HEK293 (cell line): Measurements from ENCODE around the gene IL2RG.
A peak's percentile ranks its signal among the peaks of the same experiment; 100 is the strongest.

Experiments
- CTCF ChIA-PET: fragments of 350-600 bp; formaldehyde crosslinking; extraction: SDS; loops from one replicate; lab custom pipeline; 2021; ENCODE audit warnings: antibody characterized with exemption; lab: Yijun Ruan, JAX
- POLR2A ChIA-PET: fragments of 300-600 bp; formaldehyde crosslinking; extraction: SDS; loops from one replicate; lab custom pipeline; 2020; ENCODE audit warnings: antibody characterized with exemption, inconsistent platforms; lab: Yijun Ruan, JAX
- H3K27ac ChIP-seq: fragments of 200-500 bp; sonication (Bioruptor generic); 2 replicates; pipeline ENCODE4 v1.5.1; 2014; ENCODE audit warnings: low read depth, low read length, control low read depth, inconsistent platforms; ENCODE audit errors: extremely low read depth
- H3K36me3 ChIP-seq, 2 experiments: fragments of 200-500 bp in 1 of 2; sonication (Bioruptor generic) in 1 of 2; 1 replicate in 1 of 2; 2 replicates in 1 of 2; pipeline ENCODE4 v1.5.1; 2014 to 2017; ENCODE audit warnings: inconsistent platforms in 2 of 2, low read length in 2 of 2; ENCODE audit not compliant: control insufficient read depth in 2 of 2, insufficient read depth in 1 of 2
- H3K4me1 ChIP-seq: fragments of 200-500 bp; sonication (Bioruptor generic); 2 replicates; pipeline ENCODE4 v1.5.1; 2014; ENCODE audit warnings: mild to moderate bottlenecking, low read length, inconsistent platforms; ENCODE audit not compliant: control insufficient read depth, insufficient read depth
- H3K4me3 ChIP-seq: 2 replicates; pipeline ENCODE4 v1.5.1; 2011; ENCODE audit warnings: low read depth, mild to moderate bottlenecking, control low read depth, low read length, moderate library complexity
- H3K9me3 ChIP-seq: fragments of 200-500 bp; sonication (Bioruptor generic); 2 replicates; pipeline ENCODE4 v1.5.1; 2014; ENCODE audit warnings: low read depth, low read length, inconsistent platforms; ENCODE audit not compliant: control insufficient read depth, insufficient read depth
- ATF2 ChIP-seq: fragments of 450-650 bp; formaldehyde crosslinking; IDR thresholded peaks from 2 replicates; pipeline ENCODE4 v1.5.1; 2016; ENCODE audit warnings: missing biosample characterization, missing genetic modification characterization, low read depth
- BCL11A ChIP-seq: fragments of 450-650 bp; formaldehyde crosslinking; IDR thresholded peaks from 2 replicates; pipeline ENCODE4 v1.5.1; 2016; ENCODE audit warnings: low read depth, missing biosample characterization, missing genetic modification characterization
- BCL11B ChIP-seq: fragments of 450-650 bp; formaldehyde crosslinking; IDR thresholded peaks from 2 replicates; pipeline ENCODE4 v1.5.1; 2016; ENCODE audit warnings: low read depth, missing biosample characterization, missing genetic modification characterization
- EGR2 ChIP-seq: fragments of 450-650 bp; formaldehyde crosslinking; IDR thresholded peaks from 2 replicates; pipeline ENCODE4 v1.5.1; 2016; ENCODE audit warnings: low read depth, missing biosample characterization, missing genetic modification characterization
- RBAK ChIP-seq: fragments of 450-650 bp; formaldehyde crosslinking; IDR thresholded peaks from 2 replicates; pipeline ENCODE4 v1.5.1; 2016; ENCODE audit warnings: missing biosample characterization, missing genetic modification characterization
- SP7 ChIP-seq: fragments of 450-650 bp; formaldehyde crosslinking; IDR thresholded peaks from 2 replicates; pipeline ENCODE4 v1.5.1; 2016; ENCODE audit warnings: missing biosample characterization, missing genetic modification characterization
- WT1 ChIP-seq: fragments of 450-650 bp; formaldehyde crosslinking; IDR thresholded peaks from 2 replicates; pipeline ENCODE4 v1.5.1; 2016; ENCODE audit warnings: missing biosample characterization, missing genetic modification characterization
- YY1 ChIP-seq: fragments of 450-650 bp; formaldehyde crosslinking; IDR thresholded peaks from 2 replicates; pipeline ENCODE4 v1.5.1; 2018; ENCODE audit warnings: missing biosample characterization, missing genetic modification characterization
- ZBTB10 ChIP-seq: fragments of 450-650 bp; formaldehyde crosslinking; IDR thresholded peaks from 2 replicates; pipeline ENCODE4 v1.5.1; 2016; ENCODE audit warnings: missing biosample characterization, missing genetic modification characterization
- ZBTB48 ChIP-seq: fragments of 450-650 bp; formaldehyde crosslinking; IDR thresholded peaks from 2 replicates; pipeline ENCODE4 v1.5.1; 2016; ENCODE audit warnings: missing biosample characterization, missing genetic modification characterization
- ZBTB8A ChIP-seq: fragments of 450-650 bp; formaldehyde crosslinking; IDR thresholded peaks from 2 replicates; pipeline ENCODE4 v1.5.1; 2016; ENCODE audit warnings: missing biosample characterization, missing genetic modification characterization
- ZEB2 ChIP-seq: fragments of 450-650 bp; formaldehyde crosslinking; IDR thresholded peaks from 2 replicates; pipeline ENCODE4 v1.5.1; 2016; ENCODE audit warnings: missing biosample characterization, missing genetic modification characterization
- ZIC2 ChIP-seq: fragments of 450-650 bp; formaldehyde crosslinking; IDR thresholded peaks from 2 replicates; pipeline ENCODE4 v1.5.1; 2016; ENCODE audit warnings: missing biosample characterization, missing genetic modification characterization
- ZNF121 ChIP-seq: fragments of 450-650 bp; formaldehyde crosslinking; IDR thresholded peaks from 2 replicates; pipeline ENCODE4 v1.5.1; 2016; ENCODE audit warnings: missing biosample characterization, missing genetic modification characterization
- ZNF174 ChIP-seq: fragments of 450-650 bp; formaldehyde crosslinking; IDR thresholded peaks from 2 replicates; pipeline ENCODE4 v1.5.0; 2017; ENCODE audit warnings: missing biosample characterization, mild to moderate bottlenecking, missing genetic modification characterization
- ZNF175 ChIP-seq: fragments of 450-650 bp; formaldehyde crosslinking; IDR thresholded peaks from 2 replicates; pipeline ENCODE4 v1.5.1; 2016; ENCODE audit warnings: missing biosample characterization, missing genetic modification characterization
- ZNF19 ChIP-seq: fragments of 450-650 bp; formaldehyde crosslinking; IDR thresholded peaks from 2 replicates; pipeline ENCODE4; 2016; ENCODE audit warnings: missing biosample characterization, missing genetic modification characterization, low read depth
- ZNF26 ChIP-seq: fragments of 450-650 bp; formaldehyde crosslinking; IDR thresholded peaks from 2 replicates; pipeline ENCODE4 v1.5.1; 2016; ENCODE audit warnings: missing biosample characterization, missing genetic modification characterization
- ZNF302 ChIP-seq: fragments of 450-650 bp; formaldehyde crosslinking; IDR thresholded peaks from 2 replicates; pipeline ENCODE4 v1.5.1; 2016; ENCODE audit warnings: missing biosample characterization, missing genetic modification characterization, low read depth
- ZNF341 ChIP-seq: fragments of 450-650 bp; formaldehyde crosslinking; IDR thresholded peaks from 2 replicates; pipeline ENCODE4; 2016; ENCODE audit warnings: low read depth, missing biosample characterization, missing genetic modification characterization
- ZNF391 ChIP-seq: fragments of 450-650 bp; formaldehyde crosslinking; IDR thresholded peaks from 2 replicates; pipeline ENCODE4 v1.5.1; 2016; ENCODE audit warnings: low read depth, missing biosample characterization, missing genetic modification characterization, borderline replicate concordance
- ZNF404 ChIP-seq: fragments of 450-650 bp; formaldehyde crosslinking; IDR thresholded peaks from 2 replicates; pipeline ENCODE4 v1.5.1; 2017; ENCODE audit warnings: missing biosample characterization, missing genetic modification characterization
- ZNF473 ChIP-seq: fragments of 450-650 bp; formaldehyde crosslinking; IDR thresholded peaks from 2 replicates; pipeline ENCODE4 v1.5.1; 2017; ENCODE audit warnings: missing biosample characterization, missing genetic modification characterization
- ZNF501 ChIP-seq: fragments of 450-650 bp; formaldehyde crosslinking; IDR thresholded peaks from 2 replicates; pipeline ENCODE4 v1.5.1; 2016; ENCODE audit warnings: missing biosample characterization, missing genetic modification characterization
- ZNF521 ChIP-seq: fragments of 450-650 bp; formaldehyde crosslinking; IDR thresholded peaks from 2 replicates; pipeline ENCODE4 v1.5.1; 2017; ENCODE audit warnings: missing biosample characterization, mild to moderate bottlenecking, missing genetic modification characterization
- ZNF600 ChIP-seq: fragments of 450-650 bp; formaldehyde crosslinking; IDR thresholded peaks from 2 replicates; pipeline ENCODE4 v1.5.1; 2016; ENCODE audit warnings: missing biosample characterization, missing genetic modification characterization
- ZNF658 ChIP-seq: fragments of 450-650 bp; formaldehyde crosslinking; IDR thresholded peaks from 2 replicates; pipeline ENCODE4; 2016; ENCODE audit warnings: missing biosample characterization, missing genetic modification characterization
- ZNF701 ChIP-seq: fragments of 450-650 bp; formaldehyde crosslinking; IDR thresholded peaks from 2 replicates; pipeline ENCODE4 v1.5.1; 2016; ENCODE audit warnings: missing biosample characterization, missing genetic modification characterization
- TF ChIP-seq, protein P1 (sequence below): sonication (generic); formaldehyde crosslinking; IDR thresholded peaks from 2 replicates; pipeline ENCODE4 v1.8.1; 2022; ENCODE audit warnings: mild to moderate bottlenecking, moderate library complexity, missing genetic modification reagents
- TF ChIP-seq, protein P2 (sequence below): fragments of 450-650 bp; formaldehyde crosslinking; IDR thresholded peaks from 2 replicates; pipeline ENCODE4 v1.5.1; 2016; ENCODE audit warnings: missing biosample characterization, missing genetic modification characterization

The IL2RG gene

GRCh38 chrX:71095981-71096759 is 15.2 kb downstream of the IL2RG start:
- H3K4me3 ChIP-seq: peak overlapping the region; percentile 44
- H3K9me3 ChIP-seq: no peaks in the 10 kb centered on the region
- ChIA-PET CTCF (interaction anchor here (0.6 to 0.7 kb wide), 2 partner anchors 22 to 821 kb away, joined by 3 read pairs; partner anchors contain the start of gene MED12), POLR2A (interaction anchor here (0.5 to 1.2 kb wide), 4 partner anchors 11 to 272 kb away, joined by 3 to 9 read pairs (median 3); partner anchors contain the start of gene MED12)
- peaks cover 0 to 7% of the 10 kb centered on the region in 2 experiments; a peak in 1 of 3 replicates for H3K36me3 ChIP-seq
- peaks cover 3% of the 10 kb centered on the region; the same call in 1 of the 2 replicates for H3K4me1 ChIP-seq
- peak overlapping the region; percentile 34; the same call in 1 of the 2 replicates for H3K27ac ChIP-seq
- TF ChIP-seq ZNF341: 0 out of 2 replicates have a peak, but pooled peaks have one; percentile 10
- no peak for TF ChIP-seq RBAK (tag by site-specific recombination)
- 0 out of 2 replicates have a peak, but pooled peaks have one; percentile 11 for TF ChIP-seq WT1
- TF ChIP-seq ZIC2 (tag by site-specific recombination): no peak
- TF ChIP-seq SP7 (tag by site-specific recombination): no peak
- TF ChIP-seq ZNF600: peak; percentile 76
- no peak for TF ChIP-seq ZBTB8A (tag by site-specific recombination)
- no peak for TF ChIP-seq ZNF473 (tag by site-specific recombination)
- TF ChIP-seq ZNF521 (tag by site-specific recombination): no peak
- no peak for TF ChIP-seq ZNF404 (tag by site-specific recombination)
- TF ChIP-seq ZNF26 (tag by site-specific recombination): no peak
- no peak for TF ChIP-seq ATF2 (tag by site-specific recombination)
- no peak for TF ChIP-seq ZNF658 (tag by site-specific recombination)
- no peak for TF ChIP-seq ZNF174 (tag by site-specific recombination)
- no peak for TF ChIP-seq ZEB2 (tag by site-specific recombination)
- no peak for TF ChIP-seq ZNF302
- no peak; the same call in 1 of the 2 replicates for TF ChIP-seq ZBTB10 (tag by site-specific recombination)
- TF ChIP-seq ZBTB48 (tag by site-specific recombination): peak; percentile 99
- no peak for TF ChIP-seq ZNF391 (tag by site-specific recombination)
- TF ChIP-seq YY1 (tag by site-specific recombination): no peak
- TF ChIP-seq EGR2: no peak
- 0 out of 2 replicates have a peak, but pooled peaks have one; percentile 37 for TF ChIP-seq ZNF501
- TF ChIP-seq ZNF701 (tag by site-specific recombination): no peak
- TF ChIP-seq, protein P1, sequence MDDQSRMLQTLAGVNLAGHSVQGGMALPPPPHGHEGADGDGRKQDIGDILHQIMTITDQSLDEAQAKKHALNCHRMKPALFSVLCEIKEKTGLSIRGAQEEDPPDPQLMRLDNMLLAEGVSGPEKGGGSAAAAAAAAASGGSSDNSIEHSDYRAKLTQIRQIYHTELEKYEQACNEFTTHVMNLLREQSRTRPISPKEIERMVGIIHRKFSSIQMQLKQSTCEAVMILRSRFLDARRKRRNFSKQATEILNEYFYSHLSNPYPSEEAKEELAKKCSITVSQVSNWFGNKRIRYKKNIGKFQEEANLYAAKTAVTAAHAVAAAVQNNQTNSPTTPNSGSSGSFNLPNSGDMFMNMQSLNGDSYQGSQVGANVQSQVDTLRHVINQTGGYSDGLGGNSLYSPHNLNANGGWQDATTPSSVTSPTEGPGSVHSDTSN (CRISPR knock-in tag): no peak
- TF ChIP-seq ZNF175 (tag by site-specific recombination): no peak
- TF ChIP-seq, protein P2, sequence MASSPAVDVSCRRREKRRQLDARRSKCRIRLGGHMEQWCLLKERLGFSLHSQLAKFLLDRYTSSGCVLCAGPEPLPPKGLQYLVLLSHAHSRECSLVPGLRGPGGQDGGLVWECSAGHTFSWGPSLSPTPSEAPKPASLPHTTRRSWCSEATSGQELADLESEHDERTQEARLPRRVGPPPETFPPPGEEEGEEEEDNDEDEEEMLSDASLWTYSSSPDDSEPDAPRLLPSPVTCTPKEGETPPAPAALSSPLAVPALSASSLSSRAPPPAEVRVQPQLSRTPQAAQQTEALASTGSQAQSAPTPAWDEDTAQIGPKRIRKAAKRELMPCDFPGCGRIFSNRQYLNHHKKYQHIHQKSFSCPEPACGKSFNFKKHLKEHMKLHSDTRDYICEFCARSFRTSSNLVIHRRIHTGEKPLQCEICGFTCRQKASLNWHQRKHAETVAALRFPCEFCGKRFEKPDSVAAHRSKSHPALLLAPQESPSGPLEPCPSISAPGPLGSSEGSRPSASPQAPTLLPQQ (tag by site-specific recombination): peak; percentile 80
- no peak for TF ChIP-seq ZNF121 (tag by site-specific recombination)
- no peak for TF ChIP-seq ZNF19 (tag by site-specific recombination)
- TF ChIP-seq BCL11A (tag by site-specific recombination): no peak
- no peak for TF ChIP-seq BCL11B (tag by site-specific recombination)
